Measurements from ENCODE around the gene OR10H2.
"Not testable (repeated sequence)": the region's sequence is repeated elsewhere in the genome, so short reads cannot be mapped to it uniquely, and the experiment has no call there.

Gene OR10H2

GRCh38 chr19:15769586-15769985 is 41.8 kb downstream of the OR10H2 start:
- no peak for DNase-seq (ENCODE audit: low read depth)

GRCh38 chr19:15774159-15774558 is 46.3 kb downstream of the OR10H2 start:
- DNase-seq (ENCODE audit: low read depth): not testable (repeated sequence)

DNA sequence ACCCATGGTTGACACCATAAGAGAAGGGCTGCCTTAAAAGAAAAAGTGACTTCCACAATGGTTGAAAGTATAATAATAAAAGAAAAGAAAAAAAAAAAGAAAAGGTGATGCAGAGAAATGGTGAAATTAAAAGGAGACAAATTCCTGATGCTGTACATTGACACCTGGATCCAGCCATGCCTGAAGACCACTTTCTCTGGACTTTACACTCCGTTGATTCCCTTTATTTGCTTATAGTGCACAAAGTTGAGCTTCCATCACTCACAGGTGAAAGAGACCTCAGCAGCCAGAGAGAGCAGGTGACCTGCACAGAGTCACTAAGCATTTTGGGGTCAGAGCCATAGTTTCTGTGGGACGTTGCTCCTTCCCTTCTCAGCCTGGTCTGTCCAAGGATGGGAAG is 47.4 kb downstream of the OR10H2 start:
- no peak for DNase-seq (ENCODE audit: low read depth)

GRCh38 chr19:15776264-15776663 is 48.4 kb downstream of the OR10H2 start:
- DNase-seq (ENCODE audit: low read depth): no peak

GRCh38 chr19:15776991-15777970 is 49.5 kb downstream of the OR10H2 start:
- DNase-seq (ENCODE audit: low read depth): no peak
